Erythroblast (primary cell): ENCODE measurements around the gene MTX3.

ENCODE experiments used
- GATA1 ChIP-seq: IDR thresholded peaks from 2 replicates; pipeline ENCODE4 v1.6.1; 2011; ENCODE audit warnings: low read depth, mild to moderate bottlenecking, control low read depth, low read length, moderate library complexity
- POLR2A ChIP-seq: IDR thresholded peaks from 2 replicates; pipeline ENCODE4 v1.6.1; 2011; ENCODE audit warnings: mild to moderate bottlenecking, low read length

DNA sequence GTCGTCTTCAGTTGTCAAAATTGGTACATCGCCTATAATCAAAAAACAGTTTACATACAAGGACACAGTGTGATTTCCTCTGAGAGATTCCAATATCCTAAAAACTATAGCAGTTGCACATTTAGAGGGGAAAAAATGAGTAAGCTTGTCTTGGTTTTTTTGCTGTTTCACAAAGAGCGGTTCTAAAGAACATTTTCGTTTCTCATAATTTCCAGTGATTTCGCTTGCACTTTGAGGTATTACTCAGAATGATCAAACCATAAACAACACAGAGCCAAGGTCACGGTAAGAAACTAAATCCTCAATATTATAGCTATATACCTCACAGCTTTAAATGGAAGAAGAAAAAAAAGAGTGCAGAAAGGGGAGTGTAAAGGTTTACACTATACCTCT, 861 bp downstream of the MTX3 start:
- TF ChIP-seq POLR2A (no peak), GATA1 (no peak)
